Measurements from ENCODE around the gene KRT8.

Gene KRT8

GRCh38 chr12:52904509-52905300, at the start of gene KRT8:
Gene KRT8 (minus strand): TSS chr12:52905076. CDS start chr12:52904981, 95 bp downstream.
- TF ChIP-seq CTCF (IDR thresholded peaks at IDR 0.05; ENCODE audit: insufficient read depth, low read depth, low read length, missing control alignments), result peak; percentile 56
- peak; percentile 91 for DNase-seq (ENCODE audit: low read depth)
- peak within 1 kb of the TSS; percentile 72 for H3K4me3 ChIP-seq (ENCODE audit: low read length)

DNA sequence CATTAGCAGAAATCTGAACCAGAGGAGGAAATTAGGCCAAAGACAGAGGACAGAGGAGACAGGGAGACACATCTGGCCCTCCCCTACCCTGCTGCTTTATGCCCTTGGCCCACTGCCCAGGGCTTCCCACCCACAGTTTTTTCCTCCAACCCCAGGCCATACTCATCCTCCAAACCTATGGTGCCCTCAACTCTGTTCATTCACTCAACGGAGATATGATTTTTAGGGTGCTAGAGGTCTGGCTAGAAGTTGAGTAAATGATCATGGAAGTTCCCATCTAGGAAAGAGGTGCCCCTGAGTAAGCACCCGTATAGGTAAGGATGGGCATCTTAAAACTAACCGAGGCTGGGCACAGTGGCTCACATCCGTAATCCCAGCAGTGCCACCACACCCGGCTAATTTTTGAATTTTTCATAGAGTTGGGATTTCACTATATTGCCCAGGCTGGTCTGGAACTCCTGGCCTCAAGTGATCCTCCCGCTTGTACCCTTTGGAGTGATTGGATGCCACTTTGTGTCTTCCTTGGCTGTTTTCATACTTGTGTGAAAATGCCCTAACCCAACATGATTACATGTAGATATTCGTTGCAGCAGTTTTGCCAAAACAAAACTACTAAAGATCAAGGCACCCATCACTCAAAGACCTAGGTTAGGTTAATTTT, 48.4 kb upstream of the KRT8 start:
- TF ChIP-seq CTCF (IDR thresholded peaks at IDR 0.05; ENCODE audit: insufficient read depth, low read depth, low read length, missing control alignments), result no peak
- no peak for DNase-seq (ENCODE audit: low read depth)
- no peak overlapping the region for H3K4me3 ChIP-seq (ENCODE audit: low read length)

GRCh38 chr12:52952076-52952801, 47.4 kb upstream of the KRT8 start:
- peak; percentile 40 for DNase-seq (ENCODE audit: low read depth)
- no peak overlapping the region for H3K4me3 ChIP-seq (ENCODE audit: low read length)

GRCh38 chr12:52951640-52952039, 46.8 kb upstream of the KRT8 start:
- DNase-seq (ENCODE audit: low read depth), result no peak
- no peak overlapping the region for H3K4me3 ChIP-seq (ENCODE audit: low read length)
- TF ChIP-seq CTCF (IDR thresholded peaks at IDR 0.05; ENCODE audit: insufficient read depth, low read depth, low read length, missing control alignments), result no peak

More at GRCh38 chr12:52952076-52952801, 47.4 kb upstream of the KRT8 start:
- TF ChIP-seq CTCF (IDR thresholded peaks at IDR 0.05; ENCODE audit: insufficient read depth, low read depth, low read length, missing control alignments), result peak; percentile 17

GRCh38 chr12:52951126-52951525, 46.2 kb upstream of the KRT8 start:
- no peak overlapping the region for H3K4me3 ChIP-seq (ENCODE audit: low read length)
- no peak for TF ChIP-seq CTCF (IDR thresholded peaks at IDR 0.05; ENCODE audit: insufficient read depth, low read depth, low read length, missing control alignments)
- DNase-seq (ENCODE audit: low read depth), result no peak

DNA sequence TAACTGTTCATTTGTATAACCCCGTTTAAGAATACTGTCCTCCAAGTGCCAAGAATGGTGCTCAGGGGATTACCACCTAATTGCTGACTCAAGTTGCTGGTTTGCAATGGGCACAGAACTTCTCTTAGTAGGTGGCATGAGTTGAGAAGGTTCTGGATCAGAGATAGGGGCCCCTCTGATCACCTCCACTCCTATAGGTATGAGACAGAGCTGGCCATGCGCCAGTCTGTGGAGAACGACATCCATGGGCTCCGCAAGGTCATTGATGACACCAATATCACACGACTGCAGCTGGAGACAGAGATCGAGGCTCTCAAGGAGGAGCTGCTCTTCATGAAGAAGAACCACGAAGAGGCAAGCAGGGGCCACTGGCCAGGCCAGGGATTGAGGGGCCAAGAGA, 45.7 kb upstream of the KRT8 start:
- TF ChIP-seq CTCF (IDR thresholded peaks at IDR 0.05; ENCODE audit: insufficient read depth, low read depth, low read length, missing control alignments), result no peak
- H3K4me3 ChIP-seq (ENCODE audit: low read length), result peak overlapping the region; percentile 89
- no peak for DNase-seq (ENCODE audit: low read depth)
